Measurements from ENCODE around the gene PPDPF.
"Not testable (repeated sequence)": the region's sequence is repeated elsewhere in the genome, so short reads cannot be mapped to it uniquely, and the experiment has no call there.

PPDPF gene

DNA sequence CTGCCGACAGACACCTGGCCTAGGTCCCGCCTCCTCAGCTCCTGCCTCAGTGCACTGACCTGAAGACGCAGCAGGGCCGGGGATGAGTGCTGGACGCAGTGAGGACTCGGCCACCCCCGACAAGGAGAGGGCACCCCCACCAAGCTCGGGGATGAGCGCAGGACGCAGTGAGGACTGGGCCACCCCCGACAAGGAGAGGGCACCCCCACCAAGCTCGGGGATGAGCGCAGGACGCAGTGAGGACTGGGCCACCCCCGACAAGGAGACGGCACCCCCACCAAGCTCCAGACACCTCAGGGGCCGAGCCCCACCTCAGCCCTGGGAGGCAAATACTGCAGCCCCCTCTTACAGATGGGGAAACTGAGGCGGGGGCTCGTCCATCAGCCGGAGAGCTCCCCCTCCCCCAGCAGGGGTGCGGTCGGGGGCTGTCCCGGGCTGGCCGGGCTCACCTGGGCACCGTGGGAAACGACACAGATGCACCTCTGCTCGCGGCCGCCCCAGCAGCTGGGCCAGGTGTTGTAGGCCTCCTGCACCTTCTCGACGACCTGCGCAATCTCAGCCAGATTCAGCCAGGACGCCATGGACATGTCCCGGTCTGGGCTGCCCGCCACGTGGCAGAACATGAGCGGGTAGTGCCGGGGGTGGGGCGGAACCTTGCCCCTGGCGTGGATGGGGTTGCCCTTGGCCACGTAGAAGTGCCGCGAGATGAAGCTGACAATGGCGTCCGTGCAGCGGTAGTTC, 46.0 kb downstream of the PPDPF start:
- no peak for DNase-seq

- DNase-seq, result no peak
These were observed 46.5 kb downstream of the PPDPF start for GRCh38 chr20:63567136-63567385.

DNA sequence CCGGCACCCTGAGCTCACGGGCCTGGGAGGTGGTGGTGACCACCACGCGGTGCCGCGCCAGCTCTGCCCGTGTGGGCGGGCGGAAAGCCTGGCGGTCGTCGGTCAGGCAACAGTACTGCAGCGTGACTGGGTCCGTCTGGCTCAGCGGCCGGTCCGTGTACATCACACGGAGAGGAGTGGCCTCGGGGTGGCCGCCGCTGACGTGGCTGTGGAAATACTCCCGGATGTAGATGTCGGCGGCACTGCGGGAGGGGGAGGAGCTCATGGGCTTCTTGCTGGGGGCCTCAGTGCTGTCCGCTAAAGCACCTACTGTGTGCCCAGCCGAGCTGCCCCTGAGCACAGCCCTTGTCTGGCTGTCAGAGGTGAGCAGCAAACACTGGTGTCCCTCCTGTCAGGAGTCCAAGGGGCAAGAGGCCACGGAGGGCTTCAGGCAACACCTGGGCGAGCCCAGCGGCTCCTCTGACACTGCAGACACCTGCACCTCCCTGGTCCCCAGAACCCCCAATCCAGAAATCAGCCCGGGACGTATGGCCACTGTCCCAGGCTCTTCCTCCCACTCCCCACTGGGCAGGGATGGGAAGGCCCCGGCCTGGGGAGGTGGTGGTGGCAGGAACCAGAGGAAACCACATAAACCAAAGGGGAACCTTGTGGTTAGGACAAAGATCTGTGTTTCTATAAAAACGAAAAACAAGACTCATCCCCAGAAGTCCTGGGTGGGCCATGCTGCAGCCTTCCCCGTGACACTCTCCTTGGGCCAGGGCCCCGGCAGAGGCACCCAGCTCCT, 47.0 kb downstream of the PPDPF start:
- DNase-seq, result no peak

DNA sequence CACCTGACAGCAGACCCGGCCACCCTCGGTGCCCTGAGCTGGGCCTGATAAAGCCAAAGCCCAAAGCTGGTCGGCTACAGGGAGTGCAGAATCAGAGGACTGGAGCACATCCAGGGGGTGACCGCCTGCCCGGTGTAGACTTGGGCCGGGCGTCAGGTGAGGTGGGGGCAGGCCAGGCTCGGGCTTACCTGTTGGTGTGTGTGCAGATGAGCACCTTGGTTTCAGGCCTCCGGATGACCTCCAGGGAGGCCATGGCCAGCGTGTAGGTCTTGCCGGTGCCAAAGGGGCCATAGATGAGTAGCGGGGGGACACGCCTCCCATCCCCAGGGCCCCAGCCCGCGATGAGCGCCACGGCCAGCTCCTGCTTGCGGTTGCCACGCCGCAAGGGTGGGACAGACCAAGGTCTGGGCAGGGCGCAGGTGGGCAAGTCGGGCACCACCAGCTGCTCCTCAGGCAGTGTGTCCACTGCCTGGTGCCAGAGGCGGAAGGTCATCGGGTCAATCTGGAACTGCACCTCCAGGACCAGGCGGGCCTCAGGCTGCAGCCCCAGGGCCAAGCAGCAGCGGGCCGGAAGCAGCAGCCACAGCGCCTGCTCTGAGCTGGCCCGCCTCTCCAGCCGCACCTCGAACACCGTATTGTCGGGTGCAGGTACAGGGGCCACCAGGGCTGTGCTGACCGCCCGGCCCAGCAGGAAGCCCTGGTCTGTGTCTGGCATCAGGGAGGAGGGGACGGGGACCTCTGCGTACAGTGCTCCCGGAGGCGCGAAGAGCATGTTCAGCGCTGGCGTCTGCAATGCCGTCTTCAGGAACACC, 47.8 kb downstream of the PPDPF start:
- DNase-seq, result no peak

- DNase-seq, result peak in 1 of 2 experiments; percentile 40
These were observed 48.7 kb downstream of the PPDPF start for GRCh38 chr20:63568986-63569949.

DNA sequence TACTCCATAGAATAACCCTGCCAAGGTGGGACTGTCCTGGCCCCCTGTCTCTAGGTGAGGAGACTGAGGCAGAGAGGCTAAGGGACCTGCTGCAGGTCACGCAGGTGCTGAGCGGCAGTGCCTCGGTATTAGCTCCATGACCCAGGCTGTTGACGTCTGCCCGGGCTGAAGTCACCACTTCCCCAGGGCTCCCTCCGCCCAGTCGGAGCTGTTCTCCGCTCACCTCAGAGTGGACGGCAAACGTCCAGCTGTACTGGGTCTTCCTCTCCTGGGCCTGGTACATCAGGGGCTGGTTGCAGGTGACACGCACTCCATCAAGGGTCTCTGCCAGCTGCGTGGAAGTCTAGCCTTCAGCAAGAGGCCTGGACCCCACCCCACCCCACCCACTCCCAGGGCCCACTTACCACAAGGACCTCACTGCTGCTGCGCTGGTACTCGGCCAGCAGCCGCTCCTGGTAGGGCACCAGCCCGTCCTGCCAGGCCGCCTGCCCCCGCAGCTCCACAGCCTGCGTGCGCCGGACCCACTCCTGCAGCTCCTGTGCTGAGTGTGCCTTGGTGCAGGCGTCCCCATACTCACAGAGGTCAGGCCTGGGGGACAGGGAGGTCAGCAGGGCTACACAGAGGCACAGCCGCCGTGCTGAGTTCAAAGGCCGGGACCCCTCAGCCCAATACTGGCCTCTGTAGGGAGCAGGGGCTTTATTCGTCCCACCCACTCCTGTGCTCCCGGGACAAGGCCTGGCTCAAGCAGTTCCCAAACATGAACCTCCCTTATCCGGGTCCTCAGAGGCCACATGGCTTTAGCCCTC, 49.9 kb downstream of the PPDPF start:
- no peak for DNase-seq

DNA sequence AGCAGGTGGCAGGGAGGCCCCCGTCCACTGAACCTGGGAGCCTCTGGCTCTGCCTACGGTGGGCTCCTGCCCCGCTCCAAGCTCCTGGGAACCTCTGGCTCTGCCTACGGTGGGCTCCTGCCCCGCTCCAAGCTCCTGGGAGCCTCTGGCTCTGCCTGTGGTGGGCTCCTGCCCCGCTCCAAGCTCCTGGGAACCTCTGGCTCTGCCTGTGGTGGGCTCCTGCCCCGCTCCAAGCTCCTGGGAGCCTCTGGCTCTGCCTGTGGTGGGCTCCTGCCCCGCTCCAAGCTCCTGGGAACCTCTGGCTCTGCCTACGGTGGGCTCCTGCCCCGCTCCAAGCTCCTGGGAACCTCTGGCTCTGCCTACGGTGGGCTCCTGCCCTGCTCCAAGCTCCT, 50.5 kb downstream of the PPDPF start:
- DNase-seq, result not testable (repeated sequence)
